ENCODE measurements around the gene TMEM37. TPM values are rescaled to one million over a fixed set of nuclear protein-coding genes. Genes with fewer than 3 reads are reported as not detected.

Gene TMEM37
- total RNA-seq, 2 donors from 2014 or later = not detected

GRCh38 chr2:119485336-119486110 is 53.9 kb downstream of the TMEM37 start:
- no peaks in the 10 kb centered on the region for H3K9me3 ChIP-seq (ENCODE audit: control insufficient read depth, low read length, poor library complexity, severe bottlenecking)
- H3K4me3 Mint-ChIP-seq = no peak overlapping the region
- H3K27me3 Mint-ChIP-seq = peaks cover 82% of the 10 kb centered on the region
- ATAC-seq = no peak
- H3K36me3 Mint-ChIP-seq (ENCODE audit: low read depth) = peaks cover 4% of the 10 kb centered on the region
- H3K4me1 Mint-ChIP-seq = peaks cover 4% of the 10 kb centered on the region
- no peak for DNase-seq
- H3K27ac Mint-ChIP-seq = no peak overlapping the region

GRCh38 chr2:119486196-119486827 is 54.7 kb downstream of the TMEM37 start:
- H3K9me3 ChIP-seq (ENCODE audit: control insufficient read depth, low read length, poor library complexity, severe bottlenecking) = no peaks in the 10 kb centered on the region
- Mint-ChIP-seq H3K36me3 (ENCODE audit: low read depth) (peaks cover 7% of the 10 kb centered on the region), H3K27me3 (peaks cover 82% of the 10 kb centered on the region), H3K4me1 (peaks cover 8% of the 10 kb centered on the region), H3K4me3 (no peak overlapping the region), H3K27ac (no peak overlapping the region)
- no peak for ATAC-seq
- DNase-seq = no peak

GRCh38 chr2:119486886-119487285 is 55.2 kb downstream of the TMEM37 start:
- ATAC-seq (no peak), DNase-seq (no peak)
- no peak overlapping the region for H3K27ac Mint-ChIP-seq
- no peaks in the 10 kb centered on the region for H3K9me3 ChIP-seq (ENCODE audit: control insufficient read depth, low read length, poor library complexity, severe bottlenecking)
- peaks cover 78% of the 10 kb centered on the region for H3K27me3 Mint-ChIP-seq
- H3K4me3 Mint-ChIP-seq = no peak overlapping the region
- peaks cover 7% of the 10 kb centered on the region for H3K36me3 Mint-ChIP-seq (ENCODE audit: low read depth)
- peaks cover 8% of the 10 kb centered on the region for H3K4me1 Mint-ChIP-seq

GRCh38 chr2:119487434-119488244 is 56.0 kb downstream of the TMEM37 start:
- H3K36me3 Mint-ChIP-seq (ENCODE audit: low read depth) = peaks cover 7% of the 10 kb centered on the region
- no peak overlapping the region for H3K27ac Mint-ChIP-seq
- DNase-seq (no peak), ATAC-seq (no peak)
- peaks cover 83% of the 10 kb centered on the region for H3K27me3 Mint-ChIP-seq
- H3K9me3 ChIP-seq (ENCODE audit: control insufficient read depth, low read length, poor library complexity, severe bottlenecking) = no peaks in the 10 kb centered on the region
- H3K4me1 Mint-ChIP-seq = peaks cover 8% of the 10 kb centered on the region
- H3K4me3 Mint-ChIP-seq = no peak overlapping the region

Other genes with a start within 250 kb of the TMEM37 start
- gene STEAP3, start 208.0 kb upstream of the TMEM37 start, total RNA-seq = under 1 TPM; 0.10 to 0.13 TPM
- gene C2orf76, start 65.0 kb upstream of the TMEM37 start, total RNA-seq = 1 to 10 TPM; 7.2 to 9.0 TPM
- gene DBI, start 64.9 kb upstream of the TMEM37 start, total RNA-seq = 10 to 100 TPM; 39.3 to 43.0 TPM
- not detected for gene SCTR, start 92.6 kb downstream of the TMEM37 start, total RNA-seq
- gene CFAP221, start 112.6 kb downstream of the TMEM37 start, total RNA-seq = not detected
- 1 to 10 TPM; 3.1 to 4.1 TPM for gene TMEM177, start 247.3 kb downstream of the TMEM37 start, total RNA-seq